Measurements from ENCODE around the gene ACP4.
"Not testable (repeated sequence)": the region's sequence is repeated elsewhere in the genome, so short reads cannot be mapped to it uniquely, and the experiment has no call there.

DNA sequence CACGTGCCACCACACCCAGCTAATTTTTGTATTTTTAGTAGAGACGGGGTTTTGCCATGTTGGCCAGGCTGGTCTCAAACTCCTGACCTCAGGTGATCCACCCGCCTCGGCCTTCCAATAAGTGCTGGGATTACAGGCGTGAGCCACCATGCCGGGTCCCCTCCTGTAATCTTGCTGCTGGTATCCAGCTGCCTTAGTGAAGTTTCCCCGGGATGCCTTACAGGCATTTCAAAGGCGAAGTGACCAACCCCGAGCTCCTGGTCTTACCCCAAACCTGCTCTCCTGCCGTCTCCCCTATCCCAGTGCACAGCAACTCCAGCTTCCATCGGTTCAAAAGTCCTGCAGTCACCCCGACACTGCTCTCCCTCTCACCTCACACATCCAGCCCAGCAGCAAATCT lies 23.5 kb upstream of the ACP4 start:
- not testable (repeated sequence) for TF ChIP-seq POLR2AphosphoS5 (IDR thresholded peaks at IDR 0.05; ENCODE audit: low read depth, low read length); RFX1 (IDR thresholded peaks at IDR 0.05); ZNF749 (CRISPR knock-in tag; IDR thresholded peaks at IDR 0.05; ENCODE audit: borderline replicate concordance); TP53 (CRISPR knock-in tag; conservative IDR thresholded peaks at IDR 0.05)
- TF ChIP-seq, protein P1, sequence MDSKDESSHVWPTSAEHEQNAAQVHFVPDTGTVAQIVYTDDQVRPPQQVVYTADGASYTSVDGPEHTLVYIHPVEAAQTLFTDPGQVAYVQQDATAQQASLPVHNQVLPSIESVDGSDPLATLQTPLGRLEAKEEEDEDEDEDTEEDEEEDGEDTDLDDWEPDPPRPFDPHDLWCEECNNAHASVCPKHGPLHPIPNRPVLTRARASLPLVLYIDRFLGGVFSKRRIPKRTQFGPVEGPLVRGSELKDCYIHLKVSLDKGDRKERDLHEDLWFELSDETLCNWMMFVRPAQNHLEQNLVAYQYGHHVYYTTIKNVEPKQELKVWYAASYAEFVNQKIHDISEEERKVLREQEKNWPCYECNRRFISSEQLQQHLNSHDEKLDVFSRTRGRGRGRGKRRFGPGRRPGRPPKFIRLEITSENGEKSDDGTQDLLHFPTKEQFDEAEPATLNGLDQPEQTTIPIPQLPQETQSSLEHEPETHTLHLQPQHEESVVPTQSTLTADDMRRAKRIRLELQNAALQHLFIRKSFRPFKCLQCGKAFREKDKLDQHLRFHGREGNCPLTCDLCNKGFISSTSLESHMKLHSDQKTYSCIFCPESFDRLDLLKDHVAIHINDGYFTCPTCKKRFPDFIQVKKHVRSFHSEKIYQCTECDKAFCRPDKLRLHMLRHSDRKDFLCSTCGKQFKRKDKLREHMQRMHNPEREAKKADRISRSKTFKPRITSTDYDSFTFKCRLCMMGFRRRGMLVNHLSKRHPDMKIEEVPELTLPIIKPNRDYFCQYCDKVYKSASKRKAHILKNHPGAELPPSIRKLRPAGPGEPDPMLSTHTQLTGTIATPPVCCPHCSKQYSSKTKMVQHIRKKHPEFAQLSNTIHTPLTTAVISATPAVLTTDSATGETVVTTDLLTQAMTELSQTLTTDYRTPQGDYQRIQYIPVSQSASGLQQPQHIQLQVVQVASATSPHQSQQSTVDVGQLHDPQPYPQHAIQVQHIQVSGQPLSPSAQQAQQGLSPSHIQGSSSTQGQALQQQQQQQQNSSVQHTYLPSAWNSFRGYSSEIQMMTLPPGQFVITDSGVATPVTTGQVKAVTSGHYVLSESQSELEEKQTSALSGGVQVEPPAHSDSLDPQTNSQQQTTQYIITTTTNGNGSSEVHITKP (CRISPR knock-in tag; IDR thresholded peaks at IDR 0.05; ENCODE audit: low read depth) = not testable (repeated sequence)

All from HepG2 (cell line).